H9 (cell line): ENCODE measurements around the gene IL16. TPM values are rescaled to one million over a fixed set of nuclear protein-coding genes. Genes with fewer than 3 reads are reported as not detected.

Source experiments
- DNase-seq: peaks from one replicate; pipeline ENCODE4 v3.0.0-alpha.2; 2017
- H2AFZ ChIP-seq: one replicate; pipeline ENCODE4 v1.6.1; 2013; ENCODE audit warnings: mild to moderate bottlenecking, low read length, control low read depth, moderate library complexity
- H2AK5ac ChIP-seq: 2 replicates; pipeline ENCODE4 v1.6.1; 2013; ENCODE audit warnings: low read length, control low read depth, mixed read lengths; ENCODE audit not compliant: insufficient read length
- H2BK120ac ChIP-seq: one replicate; pipeline ENCODE4 v1.6.1; 2013; ENCODE audit warnings: low read depth, mild to moderate bottlenecking, low read length, control low read depth, inconsistent platforms; ENCODE audit not compliant: poor library complexity, severe bottlenecking
- H2BK12ac ChIP-seq: 2 replicates; pipeline ENCODE4 v1.6.1; 2013; ENCODE audit warnings: low read length, control low read depth, mixed read lengths, low read depth; ENCODE audit not compliant: insufficient read length
- H2BK15ac ChIP-seq: 2 replicates; pipeline ENCODE4 v1.6.1; 2013; ENCODE audit warnings: low read depth, low read length, control low read depth
- H2BK20ac ChIP-seq: one replicate; pipeline ENCODE4 v1.6.1; 2013; ENCODE audit warnings: low read depth, mild to moderate bottlenecking, low read length, control low read depth, inconsistent platforms; ENCODE audit not compliant: poor library complexity, severe bottlenecking
- H2BK5ac ChIP-seq: 2 replicates; pipeline ENCODE4 v1.6.1; 2013; ENCODE audit warnings: low read length, control low read depth, mixed read lengths; ENCODE audit not compliant: insufficient read length
- H3K14ac ChIP-seq: 2 replicates; pipeline ENCODE4 v1.6.1; 2013; ENCODE audit warnings: low read length, control low read depth; ENCODE audit not compliant: insufficient read depth
- H3K18ac ChIP-seq: 2 replicates; pipeline ENCODE4 v1.6.1; 2013; ENCODE audit warnings: low read depth, mild to moderate bottlenecking, mixed read lengths, low read length, control low read depth; ENCODE audit not compliant: insufficient read length
- H3K23ac ChIP-seq: 2 replicates; pipeline ENCODE4 v1.6.1; 2013; ENCODE audit warnings: low read length, control low read depth, mixed read lengths, low read depth; ENCODE audit not compliant: insufficient read length
- H3K23me2 ChIP-seq: 2 replicates; pipeline ENCODE4 v1.6.1; 2013; ENCODE audit warnings: low read depth, mild to moderate bottlenecking, mixed read lengths, low read length, control low read depth; ENCODE audit not compliant: insufficient read length, poor library complexity, severe bottlenecking
- H3K27ac ChIP-seq: 2 replicates; pipeline ENCODE4 v1.5.1; 2013; ENCODE audit warnings: low read length, control low read depth, mixed read lengths, low read depth; ENCODE audit not compliant: insufficient read length
- H3K27me3 ChIP-seq: 2 replicates; pipeline ENCODE4 v1.6.1; 2013; ENCODE audit warnings: low read length, control low read depth, inconsistent platforms; ENCODE audit not compliant: insufficient read depth
- H3K4ac ChIP-seq: 2 replicates; pipeline ENCODE4 v1.6.1; 2013; ENCODE audit warnings: low read depth, mild to moderate bottlenecking, control low read depth, inconsistent platforms, low read length, moderate library complexity
- H3K4me1 ChIP-seq: 2 replicates; pipeline ENCODE4 v1.6.1; 2013; ENCODE audit warnings: low read length, control low read depth, inconsistent platforms; ENCODE audit not compliant: insufficient read depth
- H3K4me2 ChIP-seq: 2 replicates; pipeline ENCODE4 v1.6.1; 2013; ENCODE audit warnings: low read length, control low read depth, mixed read lengths; ENCODE audit not compliant: insufficient read length, insufficient read depth
- H3K56ac ChIP-seq: 2 replicates; pipeline ENCODE4 v1.6.1; 2013; ENCODE audit warnings: low read depth, mild to moderate bottlenecking, mixed read lengths, low read length, control low read depth; ENCODE audit not compliant: insufficient read length
- H3K79me1 ChIP-seq: 2 replicates; pipeline ENCODE4 v1.6.1; 2013; ENCODE audit warnings: low read depth, mild to moderate bottlenecking, moderate library complexity, low read length, control low read depth, inconsistent platforms; ENCODE audit not compliant: insufficient read depth, poor library complexity, severe bottlenecking
- H3K79me2 ChIP-seq: 2 replicates; pipeline ENCODE4 v1.6.1; 2013; ENCODE audit warnings: low read length, control low read depth, inconsistent platforms; ENCODE audit not compliant: insufficient read depth
- H3K9ac ChIP-seq: 2 replicates; pipeline ENCODE4 v1.6.1; 2013; ENCODE audit warnings: low read length, control low read depth, mixed read lengths; ENCODE audit not compliant: insufficient read length; ENCODE audit errors: extremely low read depth
- H3K9me3 ChIP-seq: one replicate; pipeline ENCODE4 v1.6.1; 2013; ENCODE audit warnings: low read depth, low read length, inconsistent platforms; ENCODE audit not compliant: control insufficient read depth
- H3T11ph ChIP-seq: one replicate; pipeline ENCODE4 v1.6.1; 2013; ENCODE audit warnings: mild to moderate bottlenecking, low read length, control low read depth, inconsistent platforms
- H4K20me1 ChIP-seq: one replicate; pipeline ENCODE4 v1.6.1; 2013; ENCODE audit not compliant: control insufficient read depth, insufficient read length, insufficient read depth
- H4K5ac ChIP-seq: 2 replicates; pipeline ENCODE4 v1.6.1; 2013; ENCODE audit warnings: low read depth, mild to moderate bottlenecking, mixed read lengths, low read length, control low read depth; ENCODE audit not compliant: insufficient read length
- H4K8ac ChIP-seq: replicated peaks from 2 replicates; pipeline ENCODE4 v1.6.1; 2013; ENCODE audit warnings: low read length, control low read depth, mixed read lengths, low read depth; ENCODE audit not compliant: insufficient read length
- H4K91ac ChIP-seq: 2 replicates; pipeline ENCODE4 v1.6.1; 2013; ENCODE audit warnings: low read depth, mild to moderate bottlenecking, moderate library complexity, mixed read lengths, low read length, control low read depth; ENCODE audit not compliant: insufficient read length
- H3K27ac Mint-ChIP-seq, 3 experiments: 2 replicates in 2 of 3; 3 replicates in 1 of 3; pipeline ENCODE4 v1.8.0; 2020 to 2021; ENCODE audit warnings: mixed read lengths in 3 of 3, mild to moderate bottlenecking in 1 of 3, moderate library complexity in 1 of 3
- H3K27me3 Mint-ChIP-seq: 2 replicates; pipeline ENCODE4 v1.8.0; 2021; ENCODE audit warnings: low read depth, mild to moderate bottlenecking, moderate library complexity, mixed read lengths
- H3K36me3 Mint-ChIP-seq, 3 experiments: 2 replicates in 2 of 3; 3 replicates in 1 of 3; pipeline ENCODE4 v1.8.0; 2020 to 2021; ENCODE audit warnings: low read depth in 3 of 3, mixed read lengths in 3 of 3; ENCODE audit not compliant: insufficient read depth in 1 of 3
- H3K4me1 Mint-ChIP-seq, 2 experiments: 2 replicates each; pipeline ENCODE4 v1.8.0; 2020; ENCODE audit warnings: mixed read lengths in 2 of 2
- H3K4me3 Mint-ChIP-seq, 2 experiments: 2 replicates in 1 of 2; 3 replicates in 1 of 2; pipeline ENCODE4 v1.8.0; 2020 to 2021; ENCODE audit warnings: mild to moderate bottlenecking in 2 of 2, mixed read lengths in 2 of 2, moderate library complexity in 1 of 2
- H3K9me3 Mint-ChIP-seq, 2 experiments: 2 replicates in 1 of 2; 3 replicates in 1 of 2; pipeline ENCODE4 v1.8.0; 2020; ENCODE audit warnings: mild to moderate bottlenecking in 2 of 2, mixed read lengths in 2 of 2, moderate library complexity in 1 of 2
- CTCF ChIP-seq: fragments of 200-600 bp; sonication (generic); conservative IDR thresholded peaks from 3 replicates; pipeline ENCODE4 v1.8.0; 2021; ENCODE audit warnings: antibody characterized with exemption, mild to moderate bottlenecking
- WGBS: extraction: QIAGEN DNeasy Blood & Tissue Kit; methylation state at CpG from one replicate; pipeline ENCODE4 v1.1.7; 2013; ENCODE audit warnings: missing lambda C conversion rate, low lambda C conversion rate, mixed read lengths; ENCODE audit not compliant: insufficient read length; ENCODE audit errors: extremely low coverage; 5-methylcytosine and 5-hydroxymethylcytosine counted together
- total RNA-seq: library from RNA; stranded (reverse); gene quantifications from 2 replicates; pipeline ENCODE4 v1.2.1, GENCODE V29; 2021

Gene IL16
- total RNA-seq, 1 experiment from 2014 or later, result 0.28 TPM

- TF ChIP-seq CTCF, result no peak
- H2BK120ac ChIP-seq, result no peak overlapping the region
- no peaks in the 10 kb centered on the region for H4K20me1 ChIP-seq
- H3K23ac ChIP-seq, result no peak overlapping the region
- no peaks in the 10 kb centered on the region for H3K23me2 ChIP-seq
- no peaks in the 10 kb centered on the region for H3K9me3 Mint-ChIP-seq
- H3K27ac Mint-ChIP-seq, result no peak overlapping the region
- no peaks in the 10 kb centered on the region; a peak in 1 of 7 replicates for H3K36me3 Mint-ChIP-seq
- no peak for DNase-seq
- no peak overlapping the region for H3K56ac ChIP-seq
- H3K79me1 ChIP-seq, result no peaks in the 10 kb centered on the region
- no peak overlapping the region for H2BK12ac ChIP-seq
- no peak overlapping the region for H3K4ac ChIP-seq
- no peak overlapping the region for H3K4me2 ChIP-seq
- no peak overlapping the region for H2AK5ac ChIP-seq
- H2BK5ac ChIP-seq, result no peak overlapping the region
- H4K5ac ChIP-seq, result no peak overlapping the region
- no peak overlapping the region for H2AFZ ChIP-seq
- no peak overlapping the region for H3K18ac ChIP-seq
- H3K27ac ChIP-seq, result no peak overlapping the region
- H3K4me1 ChIP-seq, result no peaks in the 10 kb centered on the region
- no peak overlapping the region for H4K8ac ChIP-seq
- no peak overlapping the region for H3T11ph ChIP-seq
- H3K14ac ChIP-seq, result no peak overlapping the region
- H2BK20ac ChIP-seq, result no peak overlapping the region
- H3K9me3 ChIP-seq, result no peaks in the 10 kb centered on the region
- peaks cover 23% of the 10 kb centered on the region for H3K27me3 Mint-ChIP-seq
- H3K79me2 ChIP-seq, result no peaks in the 10 kb centered on the region
- no peaks in the 10 kb centered on the region for H3K27me3 ChIP-seq
- H4K91ac ChIP-seq, result no peak overlapping the region
- H3K4me1 Mint-ChIP-seq, result no peaks in the 10 kb centered on the region
- no CpG with 5 or more reads among the region's 4 CpGs for WGBS
- no peak overlapping the region for H2BK15ac ChIP-seq
- H3K9ac ChIP-seq, result no peak overlapping the region
- H3K4me3 Mint-ChIP-seq, result no peak overlapping the region
Measured at GRCh38 chr15:81161160-81161673, 35.5 kb upstream of the IL16 start.
